Right renal cortex interstitium (tissue), 3 donors: ENCODE measurements around the gene UAP1L1. TPM values are rescaled to one million over a fixed set of nuclear protein-coding genes. Genes with fewer than 3 reads are reported as not detected.

Experiments
- DNase-seq, 3 donors: peaks; one replicate each; pipeline ENCODE4 v3.0.0-alpha.2; 2013; ENCODE audit warnings: low read depth in 3 of 3, low spot score in 2 of 3
- polyA plus RNA-seq, 3 donors: library from polyadenylated mRNA; unstranded; fragments of 120-200 nt; gene quantifications; one replicate each; pipeline ENCODE4 v1.2.1, GENCODE V29; 2013; ENCODE audit not compliant: insufficient read length in 3 of 3

The UAP1L1 gene
- polyA plus RNA-seq, 3 donors, result 3.5 to 5.4 (median 3.8) TPM

DNA sequence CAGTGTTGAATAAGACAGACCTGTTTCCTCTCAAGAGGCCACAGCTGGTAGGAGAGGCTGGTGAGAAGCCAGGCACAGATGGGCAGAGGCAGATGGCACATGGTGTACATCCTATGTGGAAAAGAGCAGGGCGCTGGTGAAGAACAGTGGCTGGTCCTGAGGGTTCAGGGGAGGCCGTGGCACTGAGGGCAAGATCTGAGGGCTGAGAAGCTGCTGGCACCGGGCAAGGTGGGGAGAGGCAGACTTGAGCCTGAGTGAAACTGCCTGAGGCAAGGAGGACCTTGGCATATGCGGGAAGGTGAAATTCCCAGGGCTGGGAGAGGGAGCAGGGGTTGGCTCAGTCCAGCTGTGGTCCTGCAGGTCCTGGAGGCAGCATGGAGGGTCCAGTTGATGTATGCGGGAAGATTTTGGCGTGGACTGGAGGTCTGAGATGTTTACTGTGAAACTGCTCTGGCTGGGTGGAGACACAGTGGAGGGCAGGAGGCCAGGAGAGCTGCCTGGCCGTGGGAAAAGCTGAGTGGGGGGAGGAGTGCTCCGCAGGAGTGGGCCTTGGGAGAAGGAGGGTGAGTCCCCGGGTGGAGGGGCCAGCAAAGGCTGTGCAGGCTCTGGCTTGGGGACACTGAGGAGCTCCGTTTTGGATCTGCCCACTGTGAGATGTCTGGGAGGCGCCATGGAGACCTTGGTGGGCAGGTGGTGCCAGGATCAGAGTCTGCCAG lies 12.1 kb downstream of the UAP1L1 start:
- no peak for DNase-seq

DNA sequence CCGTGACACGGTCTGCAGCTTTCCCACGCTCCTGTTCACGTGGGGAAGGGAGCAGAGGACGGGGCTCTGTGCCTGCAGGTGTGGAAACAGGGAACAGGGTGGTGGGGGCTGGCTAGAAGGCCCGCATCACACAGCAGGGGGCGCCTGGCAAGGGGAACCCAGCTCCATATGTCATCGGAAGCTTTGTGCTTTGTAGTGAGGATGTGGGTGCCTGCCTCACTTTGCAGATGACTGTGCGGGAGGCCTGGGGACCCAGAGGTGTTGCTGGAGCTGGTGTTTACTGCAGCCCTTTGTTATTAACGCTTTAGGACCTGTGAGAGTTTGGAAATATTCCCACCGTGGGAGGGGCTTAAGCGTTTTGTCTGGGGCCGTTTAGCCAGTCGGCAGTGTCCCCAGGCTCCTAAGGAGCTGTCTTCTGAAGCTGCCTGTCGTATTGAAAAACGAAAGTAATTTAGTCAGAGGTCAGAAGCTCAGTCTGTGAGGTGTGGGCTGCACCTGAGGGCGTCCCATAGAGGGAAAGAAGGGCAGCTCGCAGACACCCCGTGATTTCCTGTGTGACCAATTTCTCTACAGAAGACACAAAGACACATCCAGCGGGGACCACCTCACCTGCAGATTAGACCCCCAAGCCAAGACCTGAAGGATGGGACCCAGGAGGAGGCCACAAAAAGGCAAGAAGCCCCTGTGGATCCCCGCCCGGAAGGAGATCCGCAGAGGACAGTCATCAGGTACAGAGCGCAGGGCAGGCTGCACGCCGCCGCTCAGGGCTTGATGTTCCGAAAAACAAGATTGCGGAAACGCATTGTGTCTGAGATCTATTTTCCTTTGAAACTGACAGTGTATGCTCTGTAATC lies 18.6 kb downstream of the UAP1L1 start:
- DNase-seq, result no peak

DNA sequence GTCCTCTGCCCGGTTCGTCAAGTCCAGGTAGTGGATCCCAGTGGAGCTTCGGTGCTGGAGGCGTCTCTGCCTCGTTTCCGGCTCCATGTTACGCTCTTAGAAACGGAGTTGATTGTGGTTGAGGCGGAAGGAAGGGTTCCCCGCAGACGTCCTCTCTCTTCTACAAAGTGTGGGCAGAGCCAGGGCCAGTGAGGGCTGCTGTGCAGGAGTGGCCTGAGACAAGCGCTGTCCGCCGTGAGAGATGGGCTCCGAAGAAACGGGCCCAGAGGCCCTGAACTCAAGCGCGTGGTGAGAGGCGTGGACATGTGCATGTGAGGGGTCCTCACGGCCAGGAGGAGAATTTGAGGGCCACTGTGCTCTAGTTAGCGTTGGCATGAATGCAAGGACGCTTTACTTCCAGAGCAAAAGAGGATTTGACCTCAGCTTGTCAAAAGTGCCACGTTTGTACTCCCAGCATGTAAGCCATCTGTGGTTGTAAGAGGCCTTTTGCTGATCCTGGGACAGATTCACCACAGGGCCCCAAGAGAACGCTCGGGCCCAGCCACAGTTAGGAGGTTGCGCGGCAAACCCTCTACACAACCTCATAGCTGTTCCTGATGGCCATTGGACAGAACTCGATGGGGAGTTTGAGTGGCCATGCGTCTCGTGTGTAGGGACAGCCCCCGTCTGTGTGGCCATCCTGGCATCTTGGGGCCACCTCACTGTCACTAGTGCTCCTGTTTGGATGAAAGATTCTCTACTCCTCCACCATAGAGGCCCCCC lies 19.6 kb downstream of the UAP1L1 start:
- DNase-seq, result no peak

DNA sequence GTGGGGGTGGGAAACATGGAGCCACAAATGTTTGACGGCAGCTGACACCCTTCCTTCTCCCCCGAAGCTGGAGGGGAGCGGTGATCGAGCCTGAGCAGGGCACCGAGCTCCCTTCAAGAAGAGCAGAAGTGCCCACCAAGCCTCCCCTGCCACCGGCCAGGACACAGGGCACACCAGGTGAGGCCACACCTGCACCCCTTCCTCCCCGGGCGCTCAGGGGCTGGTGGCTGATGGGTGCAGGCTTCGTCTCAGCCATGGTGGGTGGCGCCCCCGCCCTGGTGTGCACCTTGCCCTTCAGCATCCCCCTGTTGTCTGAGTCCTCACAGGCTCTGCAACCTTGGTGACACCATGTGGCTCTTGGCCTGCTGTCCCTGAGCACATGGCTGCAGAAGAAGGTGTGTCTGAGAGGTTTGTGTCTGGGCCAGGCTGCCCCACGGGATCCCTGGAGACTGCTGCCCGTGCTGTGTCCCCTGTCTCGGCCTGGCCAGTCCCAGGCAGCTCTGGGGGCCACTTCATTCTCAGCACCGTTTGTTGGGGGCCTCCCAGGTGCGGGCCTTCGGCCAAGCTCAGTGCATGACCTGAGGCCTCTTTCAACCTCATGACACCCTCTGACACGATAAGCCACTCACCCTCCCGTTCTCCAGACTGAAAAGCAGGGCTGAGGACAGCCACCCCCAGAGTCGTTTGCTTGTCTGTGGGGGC lies 20.6 kb downstream of the UAP1L1 start:
- no peak for DNase-seq

DNA sequence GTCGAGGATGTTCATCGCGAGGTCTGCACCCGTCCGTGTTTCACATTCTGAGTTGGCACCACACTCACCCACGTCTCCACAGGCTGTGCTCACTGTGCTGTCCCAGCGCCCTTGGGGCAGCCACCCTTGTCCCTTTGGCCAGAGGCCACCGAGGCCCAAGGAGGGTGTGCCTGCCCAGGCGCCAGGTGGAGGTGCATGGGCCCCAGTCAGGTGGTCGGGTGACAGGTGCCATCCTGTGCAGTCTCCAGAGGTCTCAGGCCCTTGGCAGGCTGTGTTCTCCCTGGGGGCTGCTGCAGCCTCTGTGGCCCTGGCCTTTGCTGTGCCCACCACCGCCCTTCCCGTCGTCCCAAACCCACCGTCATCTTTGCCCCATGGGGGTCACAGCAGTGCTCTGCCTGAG lies 21.9 kb downstream of the UAP1L1 start:
- no peak for DNase-seq

DNA sequence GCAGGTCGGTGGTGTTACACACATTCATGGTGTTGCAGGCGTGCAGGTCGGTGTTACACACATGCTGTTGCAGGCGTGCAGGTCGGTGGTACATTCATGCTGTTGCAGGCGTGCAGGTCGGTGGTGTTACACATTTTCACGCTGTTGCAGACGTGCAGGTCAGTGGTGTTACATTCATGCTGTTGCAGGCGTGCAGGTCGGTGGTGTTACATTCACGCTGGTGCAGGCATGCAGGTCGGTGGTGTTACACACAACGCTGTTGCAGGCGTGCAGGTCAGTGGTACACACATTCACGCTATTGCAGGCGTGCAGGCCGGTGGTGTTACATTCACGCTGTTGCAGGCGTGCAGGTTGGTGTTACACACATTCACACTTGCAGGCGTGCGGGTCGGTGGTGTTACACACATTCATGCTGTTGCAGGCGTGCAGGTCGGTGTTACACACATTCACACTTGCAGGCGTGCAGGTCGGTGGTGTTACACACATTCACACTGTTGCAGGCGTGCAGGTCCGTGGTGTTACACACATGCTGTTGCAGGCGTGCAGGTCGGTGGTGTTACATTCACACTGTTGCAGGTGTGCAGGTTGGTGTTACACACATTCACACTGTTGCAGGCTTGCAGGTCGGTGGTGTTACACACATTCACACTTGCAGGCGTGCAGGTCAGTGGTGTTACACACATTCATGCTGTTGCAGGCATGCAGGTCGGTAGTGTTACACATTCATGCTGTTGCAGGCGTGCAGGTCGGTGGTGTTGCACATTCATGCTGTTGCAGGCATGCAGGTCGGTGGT lies 26.1 kb downstream of the UAP1L1 start:
- no peak for DNase-seq

DNA sequence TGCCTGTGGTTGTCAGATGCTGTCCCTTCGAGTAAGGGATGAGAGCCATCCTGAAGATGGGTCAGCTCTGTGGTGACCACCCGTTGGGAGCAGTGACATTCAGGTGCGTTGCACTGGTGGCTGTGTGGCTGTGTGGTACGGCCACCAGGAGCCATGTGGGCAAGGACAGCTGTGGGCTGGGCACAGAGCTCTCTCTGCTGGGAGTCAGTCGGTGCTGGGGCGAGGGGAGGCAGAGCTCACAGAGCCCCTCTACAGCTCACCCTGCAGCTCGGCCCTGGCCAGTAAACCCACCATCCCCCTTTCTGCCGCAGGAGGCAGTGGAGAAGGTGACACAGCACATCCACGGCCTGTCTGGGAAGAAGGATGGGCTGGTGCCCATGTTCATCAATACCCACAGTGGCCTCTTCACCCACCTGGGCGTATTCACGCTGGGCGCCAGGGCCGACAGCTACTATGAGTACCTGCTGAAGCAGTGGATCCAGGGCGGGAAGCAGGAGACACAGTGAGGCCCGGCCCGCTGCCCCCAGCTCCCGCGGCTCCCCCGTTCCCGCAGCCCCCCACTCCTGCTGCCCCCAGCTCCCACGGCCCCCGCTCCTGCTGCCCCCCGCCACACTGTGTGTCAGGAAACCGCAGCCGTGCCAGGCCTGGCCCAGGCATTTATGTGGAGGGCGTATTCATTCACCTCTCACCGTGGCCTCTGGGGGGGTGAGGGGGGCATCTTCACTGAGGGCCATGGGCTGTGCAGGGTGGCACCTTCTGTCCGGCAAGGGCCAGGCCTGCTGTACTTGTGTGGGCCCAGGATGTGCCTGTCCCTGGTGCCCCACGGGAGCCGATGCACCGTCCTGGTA lies 28.7 kb downstream of the UAP1L1 start:
- no peak for DNase-seq

DNA sequence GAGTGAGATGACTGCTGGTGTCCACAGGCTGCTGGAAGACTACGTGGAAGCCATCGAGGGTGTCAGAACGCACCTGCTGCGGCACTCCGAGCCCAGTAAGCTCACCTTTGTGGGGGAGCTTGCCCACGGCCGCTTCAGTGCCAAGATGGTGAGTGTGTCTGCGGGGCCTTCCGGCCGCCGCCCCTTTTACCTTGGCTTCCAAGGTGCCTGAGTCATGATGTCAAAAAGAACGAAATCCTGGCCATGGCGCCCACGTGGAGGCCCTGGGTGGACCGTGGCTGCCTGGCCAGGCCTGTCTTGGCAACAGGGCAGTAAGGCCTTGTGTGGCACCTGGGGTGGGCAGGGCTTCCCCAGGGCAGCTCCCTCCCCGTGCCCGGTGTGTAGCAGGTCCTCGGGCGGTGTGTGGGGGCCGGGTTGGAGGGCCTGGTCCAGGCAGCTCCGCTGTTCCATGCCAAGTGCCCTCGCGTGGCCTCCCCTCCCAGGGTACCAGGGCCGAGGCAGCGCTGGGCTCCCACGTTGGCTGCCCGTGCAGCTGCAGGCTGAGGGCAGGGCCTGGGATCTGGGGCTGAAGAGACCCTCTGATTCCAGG lies 29.4 kb downstream of the UAP1L1 start:
- no peak for DNase-seq

DNA sequence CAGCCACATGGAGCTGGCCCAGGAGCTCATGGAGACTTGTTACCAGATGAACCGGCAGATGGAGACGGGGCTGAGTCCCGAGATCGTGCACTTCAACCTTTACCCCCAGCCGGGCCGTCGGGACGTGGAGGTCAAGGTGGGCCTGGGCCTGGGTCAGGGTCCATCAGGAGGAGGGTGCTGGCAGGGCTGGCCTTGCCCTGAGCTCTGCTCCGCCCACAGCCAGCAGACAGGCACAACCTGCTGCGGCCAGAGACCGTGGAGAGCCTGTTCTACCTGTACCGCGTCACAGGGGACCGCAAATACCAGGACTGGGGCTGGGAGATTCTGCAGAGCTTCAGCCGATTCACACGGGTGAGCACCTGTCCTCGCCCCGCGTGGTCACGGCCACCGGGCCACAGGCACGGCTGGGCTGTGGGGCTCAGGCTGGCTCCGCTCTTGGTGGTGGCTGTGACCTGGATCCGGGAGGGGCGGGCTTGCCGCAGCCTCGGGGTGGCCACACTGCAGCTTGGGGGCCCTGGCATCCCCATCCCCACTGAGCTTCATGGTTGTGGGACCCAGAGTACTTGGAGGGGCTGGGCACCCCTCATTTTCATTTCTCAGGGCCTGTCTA lies 30.1 kb downstream of the UAP1L1 start:
- DNase-seq, result no peak

DNA sequence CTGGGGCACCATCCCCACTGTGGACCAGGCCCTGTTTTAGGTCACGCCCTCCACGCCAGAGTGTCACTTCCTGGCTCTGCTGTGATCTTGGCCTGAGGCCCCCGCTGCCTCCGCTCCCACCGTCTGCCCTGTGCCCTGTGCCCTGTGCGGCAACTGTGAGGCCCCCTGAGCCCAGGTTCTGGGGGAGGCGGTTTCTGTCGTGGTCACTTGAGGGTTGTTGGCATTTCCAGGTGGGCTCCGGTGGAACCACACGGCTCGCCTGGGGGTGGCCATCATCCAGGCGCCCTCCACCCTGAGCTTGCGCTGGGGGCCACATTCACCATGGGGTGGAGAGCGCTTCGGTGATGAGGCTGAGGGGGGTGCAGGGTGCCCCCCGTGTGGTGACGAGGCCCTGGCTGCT lies 30.7 kb downstream of the UAP1L1 start:
- no peak for DNase-seq

DNA sequence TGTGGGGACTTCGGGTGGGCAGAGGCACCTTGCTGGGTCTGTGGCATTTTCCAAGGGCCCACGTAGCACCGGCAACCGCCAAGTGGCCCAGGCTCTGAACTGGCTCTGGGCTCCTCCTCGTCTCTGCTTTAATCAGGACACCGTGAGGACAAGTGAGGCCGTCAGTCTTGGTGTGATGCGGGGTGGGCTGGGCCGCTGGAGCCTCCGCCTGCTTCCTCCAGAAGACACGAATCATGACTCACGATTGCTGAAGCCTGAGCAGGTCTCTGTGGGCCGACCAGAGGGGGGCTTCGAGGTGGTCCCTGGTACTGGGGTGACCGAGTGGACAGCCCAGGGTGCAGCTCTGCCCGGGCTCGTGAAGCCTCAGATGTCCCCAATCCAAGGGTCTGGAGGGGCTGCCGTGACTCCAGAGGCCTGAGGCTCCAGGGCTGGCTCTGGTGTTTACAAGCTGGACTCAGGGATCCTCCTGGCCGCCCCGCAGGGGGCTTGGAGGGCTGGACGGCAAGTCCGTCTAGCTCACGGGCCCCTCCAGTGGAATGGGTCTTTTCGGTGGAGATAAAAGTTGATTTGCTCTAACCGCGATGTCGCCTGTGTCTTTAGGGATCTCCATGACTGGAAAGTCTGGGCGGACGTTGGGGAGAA lies 31.4 kb downstream of the UAP1L1 start:
- DNase-seq, result no peak

DNA sequence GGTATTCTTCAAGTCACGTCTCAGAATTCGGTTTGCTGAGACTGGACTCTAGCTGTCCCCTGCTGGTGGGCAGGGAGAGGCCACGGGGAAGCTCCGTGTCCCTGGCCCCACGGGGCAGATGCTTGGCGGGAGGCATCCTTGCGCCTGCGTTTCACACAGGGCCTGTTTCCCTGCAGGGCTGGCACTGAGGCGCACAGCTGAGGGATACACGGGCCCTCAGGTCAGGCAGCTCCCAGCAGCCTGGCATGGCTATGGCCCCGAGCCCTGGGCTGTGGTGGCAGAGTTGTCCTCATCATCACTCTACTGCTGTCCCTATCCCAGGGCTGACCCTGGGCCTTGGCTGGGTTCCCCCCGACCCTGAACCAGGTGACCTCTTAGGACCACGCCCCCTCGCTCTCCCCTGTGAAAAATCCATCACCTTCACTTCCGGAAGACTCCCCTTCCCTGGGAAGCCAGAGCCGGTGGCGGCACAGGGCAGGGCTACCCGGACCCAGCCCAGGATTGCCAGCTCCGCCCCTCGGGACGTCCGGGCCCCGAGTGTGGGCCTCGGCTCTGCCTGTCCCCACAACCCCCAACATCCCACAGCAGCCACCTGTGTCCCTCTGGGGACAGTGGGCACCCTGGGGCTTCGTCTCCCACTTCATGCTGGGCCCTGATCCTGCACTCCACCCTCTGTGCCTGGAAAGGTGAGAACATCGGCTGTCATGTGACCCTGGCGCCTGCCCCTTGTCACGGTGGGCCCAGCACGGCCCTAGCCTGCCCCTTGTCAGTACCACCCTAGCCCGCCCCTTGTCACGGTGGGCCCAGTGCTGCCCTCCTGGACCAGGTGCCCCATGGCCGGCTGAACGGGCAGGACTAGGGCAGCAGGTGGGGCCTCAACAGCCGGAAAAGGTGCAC lies 32.2 kb downstream of the UAP1L1 start:
- DNase-seq, result no peak

DNA sequence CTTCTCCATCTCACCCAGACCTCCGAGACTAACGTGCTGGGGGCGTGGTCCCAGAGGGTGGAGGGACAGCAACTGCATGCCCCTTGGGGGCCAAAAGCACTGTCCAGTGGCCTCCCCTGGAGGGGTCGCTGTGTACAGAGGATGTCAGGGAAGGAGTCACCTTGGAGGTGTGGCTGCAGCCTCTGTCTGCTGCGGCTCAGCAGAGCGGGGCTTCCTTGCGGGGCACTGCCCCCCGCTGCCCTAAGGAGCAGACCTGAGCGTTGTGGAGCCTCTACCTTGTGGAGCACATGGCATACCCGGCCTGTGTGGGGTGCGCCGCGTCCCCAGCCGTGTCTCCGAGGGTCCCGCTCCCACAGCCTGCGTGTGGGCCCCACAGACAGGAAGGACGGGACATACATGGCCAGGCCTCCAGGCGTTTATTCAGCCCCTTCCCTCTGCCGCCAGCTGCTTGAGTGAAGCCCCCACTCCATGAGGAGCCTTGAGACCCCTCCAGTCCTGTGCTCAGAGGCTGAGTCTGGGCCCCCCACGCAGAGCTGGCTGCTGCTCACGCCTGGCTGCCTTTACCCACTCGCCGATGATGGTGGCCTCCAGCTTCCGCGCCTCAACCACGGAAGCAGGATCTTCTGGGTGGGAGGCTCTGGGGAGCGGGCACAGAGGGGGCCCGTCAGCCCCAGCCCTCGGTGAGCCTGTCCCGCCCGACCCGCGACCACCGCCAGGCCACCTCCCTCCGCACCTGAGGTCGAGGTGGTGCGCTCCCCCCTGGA lies 33.0 kb downstream of the UAP1L1 start:
- DNase-seq, result no peak

DNA sequence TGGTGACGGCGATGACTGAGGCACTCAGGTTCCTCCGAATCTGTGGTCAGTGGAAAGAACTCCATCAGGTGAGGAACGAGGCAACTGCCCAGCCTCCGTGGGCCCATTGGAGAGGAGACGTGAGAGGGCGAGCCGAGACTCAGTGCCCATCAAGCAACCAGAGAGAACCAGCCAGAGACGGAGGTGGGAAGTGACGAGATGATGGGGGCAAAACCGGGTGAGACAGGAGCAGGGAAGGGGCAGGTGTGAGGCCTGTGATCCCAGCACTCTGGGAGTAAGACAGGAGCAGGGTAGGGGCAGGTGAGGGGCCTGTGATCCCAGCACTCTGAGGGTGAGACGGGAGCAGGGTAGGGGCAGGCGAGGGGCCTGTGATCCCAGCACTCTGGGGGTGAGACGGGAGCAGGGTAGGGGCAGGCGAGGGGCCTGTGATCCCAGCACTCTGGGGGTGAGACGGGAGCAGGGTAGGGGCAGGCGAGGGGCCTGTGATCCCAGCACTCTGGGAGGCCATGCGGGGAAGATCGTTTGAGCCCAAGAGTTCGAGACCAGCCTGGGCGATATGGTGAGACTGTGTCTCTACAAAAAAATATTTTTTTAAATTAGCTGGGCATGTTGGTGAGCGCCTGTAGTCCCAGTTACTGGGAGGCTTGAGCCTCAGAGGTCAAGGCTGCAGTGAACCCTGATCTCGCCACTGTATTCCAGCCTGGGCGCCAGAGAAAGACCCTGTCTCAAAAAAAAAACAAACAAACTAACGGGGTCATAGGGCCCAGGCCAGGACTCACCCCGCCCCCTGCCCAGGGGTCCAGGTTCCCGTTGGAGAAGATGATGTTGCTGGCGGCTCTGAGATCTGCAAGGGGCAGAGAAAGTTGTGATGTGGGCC lies 33.8 kb downstream of the UAP1L1 start:
- no peak for DNase-seq
